OCI-LY1 (cell line): ENCODE results near the gene COQ4.

Experiments used
- H2AFZ ChIP-seq: fragments of 200-600 bp; sonication (generic), shearing (Covaris generic); 2 replicates; pipeline ENCODE4 v1.6.0; 2014; ENCODE audit warnings: antibody characterized with exemption, mild to moderate bottlenecking, low read length
- H3F3A ChIP-seq: fragments of 200-600 bp; sonication (generic), shearing (Covaris generic); 2 replicates; pipeline ENCODE4 v1.6.0; 2014; ENCODE audit warnings: mild to moderate bottlenecking, antibody characterized with exemption, low read length, moderate library complexity; ENCODE audit not compliant: insufficient read depth
- H3K27ac ChIP-seq: fragments of 200-600 bp; sonication (generic); 2 replicates; pipeline ENCODE4 v1.5.1; 2014; ENCODE audit warnings: low read length, mixed run types, mild to moderate bottlenecking, low read depth; ENCODE audit not compliant: poor library complexity, severe bottlenecking
- H3K27me3 ChIP-seq: fragments of 200-600 bp; sonication (generic); 2 replicates; pipeline ENCODE4 v1.6.0; 2014; ENCODE audit warnings: antibody characterized with exemption, mild to moderate bottlenecking, low read length, moderate library complexity; ENCODE audit not compliant: insufficient read depth
- H3K36me3 ChIP-seq: fragments of 200-600 bp; sonication (generic); 2 replicates; pipeline ENCODE4 v1.6.1; 2014; ENCODE audit warnings: mild to moderate bottlenecking, antibody characterized with exemption, low read length, moderate library complexity, mixed read lengths; ENCODE audit not compliant: insufficient read depth
- H3K4me1 ChIP-seq: fragments of 200-600 bp; sonication (generic); 2 replicates; pipeline ENCODE4 v1.5.1; 2014; ENCODE audit warnings: mild to moderate bottlenecking, low read length, moderate library complexity; ENCODE audit not compliant: insufficient read depth, severe bottlenecking
- H3K4me2 ChIP-seq: fragments of 200-600 bp; sonication (generic), shearing (Covaris generic); 2 replicates; pipeline ENCODE4 v1.6.1; 2014; ENCODE audit warnings: low read length
- H3K4me3 ChIP-seq: fragments of 200-600 bp; sonication (generic); 2 replicates; pipeline ENCODE4 v1.5.1; 2014; ENCODE audit warnings: low read length, low read depth, mild to moderate bottlenecking, mixed read lengths; ENCODE audit not compliant: poor library complexity, severe bottlenecking
- H3K79me2 ChIP-seq: fragments of 200-600 bp; shearing (Covaris generic); 2 replicates; pipeline ENCODE4 v1.6.1; 2016; ENCODE audit warnings: mixed run types, low read length, mixed read lengths; ENCODE audit not compliant: insufficient read depth
- H3K9ac ChIP-seq: fragments of 200-600 bp; sonication (generic), shearing (Covaris generic); 2 replicates; pipeline ENCODE4 v1.6.1; 2014; ENCODE audit warnings: mild to moderate bottlenecking, low read length, mixed read lengths
- H3K9me2 ChIP-seq: fragments of 200-600 bp; sonication (generic), shearing (Covaris generic); 2 replicates; pipeline ENCODE4 v1.6.1; 2014; ENCODE audit warnings: low read depth, mild to moderate bottlenecking, low read length, mixed read lengths
- H3K9me3 ChIP-seq: fragments of 200-600 bp; shearing (Covaris generic); 2 replicates; pipeline ENCODE4 v1.6.1; 2014; ENCODE audit warnings: low read length, mixed read lengths
- H4K20me1 ChIP-seq: fragments of 200-600 bp; sonication (generic), shearing (Covaris generic); 2 replicates; pipeline ENCODE4 v1.6.0; 2016; ENCODE audit warnings: mild to moderate bottlenecking, low read length; ENCODE audit not compliant: insufficient read depth
- EZH2 ChIP-seq: fragments of 200-600 bp; sonication (generic), shearing (Covaris generic); IDR thresholded peaks from 2 replicates; pipeline ENCODE4 v1.8.0; 2017; ENCODE audit warnings: borderline replicate concordance, mixed run types, mild to moderate bottlenecking, antibody characterized with exemption, low read length, moderate library complexity, mixed read lengths
- TF ChIP-seq, protein P1 (sequence below): fragments of 200-600 bp; sonication (generic), shearing (Covaris generic); IDR thresholded peaks from 2 replicates; pipeline ENCODE4 v1.5.1; 2017; ENCODE audit warnings: mild to moderate bottlenecking, antibody characterized with exemption, low read length, moderate library complexity, mixed read lengths

Gene COQ4

DNA sequence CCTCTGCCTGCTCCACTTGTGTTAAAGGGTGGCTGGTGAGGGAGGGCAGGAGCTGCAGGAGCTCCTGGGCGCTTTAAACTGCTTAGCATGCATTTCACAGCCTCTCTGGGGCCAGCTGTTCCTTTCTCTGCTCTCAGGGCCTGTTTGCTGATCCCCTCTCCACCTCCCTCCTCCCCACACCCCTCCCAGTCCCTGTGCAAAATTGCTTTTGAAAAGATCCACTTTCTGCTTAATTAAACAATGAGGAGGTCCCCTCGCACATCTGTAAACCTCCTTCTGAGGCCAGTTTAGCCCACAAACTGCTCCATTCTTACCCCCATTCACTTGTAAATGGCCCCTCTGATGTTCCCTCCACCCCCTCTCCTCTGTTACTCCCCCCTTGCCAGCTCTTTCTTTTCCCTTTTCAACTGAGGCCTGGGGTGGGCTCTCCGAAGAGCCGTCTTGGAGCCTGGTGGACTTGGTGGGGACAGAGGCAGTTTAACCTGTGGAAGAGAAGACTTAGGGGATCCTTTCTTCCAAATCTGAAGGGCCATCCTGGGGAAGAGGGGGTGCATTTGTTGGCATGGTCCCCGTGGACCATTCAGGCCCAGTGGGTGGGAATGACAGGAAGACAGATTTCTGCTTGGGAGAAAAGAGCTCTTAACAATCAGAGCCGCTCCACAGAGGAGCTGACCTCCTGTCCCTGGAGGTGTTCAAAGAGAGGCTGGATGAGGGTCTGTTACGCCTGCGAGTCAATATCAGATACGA lies 60.5 kb downstream of the COQ4 start:
- TF ChIP-seq, protein P1, sequence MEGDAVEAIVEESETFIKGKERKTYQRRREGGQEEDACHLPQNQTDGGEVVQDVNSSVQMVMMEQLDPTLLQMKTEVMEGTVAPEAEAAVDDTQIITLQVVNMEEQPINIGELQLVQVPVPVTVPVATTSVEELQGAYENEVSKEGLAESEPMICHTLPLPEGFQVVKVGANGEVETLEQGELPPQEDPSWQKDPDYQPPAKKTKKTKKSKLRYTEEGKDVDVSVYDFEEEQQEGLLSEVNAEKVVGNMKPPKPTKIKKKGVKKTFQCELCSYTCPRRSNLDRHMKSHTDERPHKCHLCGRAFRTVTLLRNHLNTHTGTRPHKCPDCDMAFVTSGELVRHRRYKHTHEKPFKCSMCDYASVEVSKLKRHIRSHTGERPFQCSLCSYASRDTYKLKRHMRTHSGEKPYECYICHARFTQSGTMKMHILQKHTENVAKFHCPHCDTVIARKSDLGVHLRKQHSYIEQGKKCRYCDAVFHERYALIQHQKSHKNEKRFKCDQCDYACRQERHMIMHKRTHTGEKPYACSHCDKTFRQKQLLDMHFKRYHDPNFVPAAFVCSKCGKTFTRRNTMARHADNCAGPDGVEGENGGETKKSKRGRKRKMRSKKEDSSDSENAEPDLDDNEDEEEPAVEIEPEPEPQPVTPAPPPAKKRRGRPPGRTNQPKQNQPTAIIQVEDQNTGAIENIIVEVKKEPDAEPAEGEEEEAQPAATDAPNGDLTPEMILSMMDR: no peak
- no peak for TF ChIP-seq EZH2
- Histone ChIP-seq H3K9me2 (no peaks in the 10 kb centered on the region), H3K4me1 (no peaks in the 10 kb centered on the region), H3K27me3 (no peaks in the 10 kb centered on the region), H3K4me3 (no peak overlapping the region), H3K36me3 (peaks cover 49% of the 10 kb centered on the region), H2AFZ (no peak overlapping the region), H3K79me2 (no peaks in the 10 kb centered on the region), H3K4me2 (no peak overlapping the region), H4K20me1 (no peaks in the 10 kb centered on the region), H3K9me3 (no peaks in the 10 kb centered on the region), H3K9ac (no peak overlapping the region), H3K27ac (no peak overlapping the region), H3F3A (no peaks in the 10 kb centered on the region)
